OCI-LY1 (cell line): ENCODE results near the gene PCP4.

Experiments used
- CTCF ChIP-seq: fragments of 200-600 bp; sonication (generic), shearing (Covaris generic); IDR thresholded peaks from 2 replicates; pipeline ENCODE4 v1.5.1; 2017; ENCODE audit warnings: mild to moderate bottlenecking, antibody characterized with exemption, low read length, moderate library complexity, mixed read lengths
- EZH2 ChIP-seq: fragments of 200-600 bp; sonication (generic), shearing (Covaris generic); IDR thresholded peaks from 2 replicates; pipeline ENCODE4 v1.8.0; 2017; ENCODE audit warnings: borderline replicate concordance, mixed run types, mild to moderate bottlenecking, antibody characterized with exemption, low read length, moderate library complexity, mixed read lengths

- TF ChIP-seq CTCF (no peak), EZH2 (no peak)
Observed at GRCh38 chr21:39891111-39891510, 23.9 kb downstream of the PCP4 start.
